ENCODE measurements around the gene NKTR.

NKTR gene

GRCh38 chr3:42692667-42693529 lies 92.4 kb downstream of the NKTR start:
- Histone ChIP-seq H3K27me3 (replicated peaks; ENCODE audit: control insufficient read depth, insufficient read depth, low read length, poor library complexity, severe bottlenecking) (no peaks in the 10 kb centered on the region), H3K4me1 (ENCODE audit: control insufficient read depth, insufficient read depth, low read length, poor library complexity, severe bottlenecking) (no peaks in the 10 kb centered on the region), H3K9me3 (ENCODE audit: control insufficient read depth, low read length) (no peaks in the 10 kb centered on the region), H3K27ac (ENCODE audit: insufficient read depth, low read length, poor library complexity, severe bottlenecking) (no peak overlapping the region), H3K36me3 (ENCODE audit: control insufficient read depth, insufficient read depth, low read length) (no peaks in the 10 kb centered on the region), H3K4me3 (ENCODE audit: insufficient read depth, low read depth, low read length, poor library complexity, severe bottlenecking) (no peak overlapping the region)
- no peak for DNase-seq

- Histone ChIP-seq H3K4me3 (ENCODE audit: insufficient read depth, low read depth, low read length, poor library complexity, severe bottlenecking) (no peak overlapping the region), H3K27ac (ENCODE audit: insufficient read depth, low read length, poor library complexity, severe bottlenecking) (no peak overlapping the region), H3K27me3 (replicated peaks; ENCODE audit: control insufficient read depth, insufficient read depth, low read length, poor library complexity, severe bottlenecking) (no peaks in the 10 kb centered on the region), H3K9me3 (ENCODE audit: control insufficient read depth, low read length) (no peaks in the 10 kb centered on the region), H3K4me1 (ENCODE audit: control insufficient read depth, insufficient read depth, low read length, poor library complexity, severe bottlenecking) (peaks cover under 1% of the 10 kb centered on the region), H3K36me3 (ENCODE audit: control insufficient read depth, insufficient read depth, low read length) (no peaks in the 10 kb centered on the region)
- no peak for DNase-seq
Measured at GRCh38 chr3:42693530-42693930, 93.0 kb downstream of the NKTR start.

- H3K9me3 ChIP-seq (ENCODE audit: control insufficient read depth, low read length) = no peaks in the 10 kb centered on the region
Measured at GRCh38 chr3:42694366-42694765, 93.9 kb downstream of the NKTR start.

GRCh38 chr3:42696356-42697288 lies 96.1 kb downstream of the NKTR start:
- no peak overlapping the region for H3K4me3 ChIP-seq (ENCODE audit: insufficient read depth, low read depth, low read length, poor library complexity, severe bottlenecking)
- no peaks in the 10 kb centered on the region for H3K9me3 ChIP-seq (ENCODE audit: control insufficient read depth, low read length)
- H3K4me1 ChIP-seq (ENCODE audit: control insufficient read depth, insufficient read depth, low read length, poor library complexity, severe bottlenecking) = peaks cover 7% of the 10 kb centered on the region
- no peak for DNase-seq
- H3K36me3 ChIP-seq (ENCODE audit: control insufficient read depth, insufficient read depth, low read length) = no peaks in the 10 kb centered on the region
- H3K27ac ChIP-seq (ENCODE audit: insufficient read depth, low read length, poor library complexity, severe bottlenecking) = no peak overlapping the region
- no peaks in the 10 kb centered on the region for H3K27me3 ChIP-seq (replicated peaks; ENCODE audit: control insufficient read depth, insufficient read depth, low read length, poor library complexity, severe bottlenecking)

More at GRCh38 chr3:42694366-42694765, 93.9 kb downstream of the NKTR start:
- peaks cover 6% of the 10 kb centered on the region for H3K4me1 ChIP-seq (ENCODE audit: control insufficient read depth, insufficient read depth, low read length, poor library complexity, severe bottlenecking)
- no peaks in the 10 kb centered on the region for H3K36me3 ChIP-seq (ENCODE audit: control insufficient read depth, insufficient read depth, low read length)
- no peak for DNase-seq
- H3K27ac ChIP-seq (ENCODE audit: insufficient read depth, low read length, poor library complexity, severe bottlenecking) = no peak overlapping the region
- H3K27me3 ChIP-seq (replicated peaks; ENCODE audit: control insufficient read depth, insufficient read depth, low read length, poor library complexity, severe bottlenecking) = no peaks in the 10 kb centered on the region
- no peak overlapping the region for H3K4me3 ChIP-seq (ENCODE audit: insufficient read depth, low read depth, low read length, poor library complexity, severe bottlenecking)

GRCh38 chr3:42697289-42698051 lies 97.0 kb downstream of the NKTR start:
- H3K27me3 ChIP-seq (replicated peaks; ENCODE audit: control insufficient read depth, insufficient read depth, low read length, poor library complexity, severe bottlenecking) = no peaks in the 10 kb centered on the region
- no peak overlapping the region for H3K4me3 ChIP-seq (ENCODE audit: insufficient read depth, low read depth, low read length, poor library complexity, severe bottlenecking)
- H3K36me3 ChIP-seq (ENCODE audit: control insufficient read depth, insufficient read depth, low read length) = no peaks in the 10 kb centered on the region
- no peak overlapping the region for H3K27ac ChIP-seq (ENCODE audit: insufficient read depth, low read length, poor library complexity, severe bottlenecking)
- no peaks in the 10 kb centered on the region for H3K9me3 ChIP-seq (ENCODE audit: control insufficient read depth, low read length)
- DNase-seq = no peak
- H3K4me1 ChIP-seq (ENCODE audit: control insufficient read depth, insufficient read depth, low read length, poor library complexity, severe bottlenecking) = peaks cover 7% of the 10 kb centered on the region

Measured in effector memory CD4-positive, alpha-beta T cell (primary cell).